AG04450 (cell line): Measurements from ENCODE around the gene TMEM200A. TPM values are rescaled to one million over a fixed set of nuclear protein-coding genes. Genes with fewer than 3 reads are reported as not detected.

Source experiments
- CTCF ChIA-PET: fragments of 300-600, 350-600 bp; formaldehyde crosslinking; extraction: SDS; loops from one replicate; lab custom pipeline; 2022; ENCODE audit warnings: antibody characterized with exemption, inconsistent platforms; lab: Charles Lee
- POLR2A ChIA-PET: fragments of 350-600 bp; formaldehyde crosslinking; extraction: SDS; loops from one replicate; lab custom pipeline; 2021; ENCODE audit warnings: antibody characterized with exemption, inconsistent platforms; lab: Yijun Ruan, JAX
- DNase-seq: peaks from one replicate; pipeline ENCODE4 v3.0.0-alpha.2; 2011; ENCODE audit warnings: low read depth, low spot score
- H3K27ac ChIP-seq: one replicate; pipeline ENCODE4 v1.5.1; 2012; ENCODE audit warnings: low read depth, low read length, control low read depth
- H3K27me3 ChIP-seq: one replicate; pipeline ENCODE4 v1.6.0; 2012; ENCODE audit warnings: low read length; ENCODE audit not compliant: control insufficient read depth, insufficient read depth
- H3K4me3 ChIP-seq: 2 replicates; pipeline ENCODE4 v1.5.1; 2011; ENCODE audit warnings: mild to moderate bottlenecking, low read depth, low read length, control low read depth
- H3K9me3 ChIP-seq: 2 replicates; pipeline ENCODE4 v1.5.1; 2012; ENCODE audit warnings: low read length; ENCODE audit not compliant: control insufficient read depth, insufficient read depth
- polyA plus RNA-seq: library from polyadenylated mRNA; depleted of rRNA; stranded (reverse); fragments of >200 nt; gene quantifications from 2 replicates; pipeline ENCODE4 v1.2.3, GENCODE V29; 2011
- TF ChIP-seq, protein P1 (sequence below): IDR thresholded peaks from 2 replicates; pipeline ENCODE4 v1.5.1; 2011; ENCODE audit warnings: low read depth, low read length, control low read depth, inconsistent platforms

The TMEM200A gene
- polyA plus RNA-seq, 1 experiment, result 34.5 TPM

DNA sequence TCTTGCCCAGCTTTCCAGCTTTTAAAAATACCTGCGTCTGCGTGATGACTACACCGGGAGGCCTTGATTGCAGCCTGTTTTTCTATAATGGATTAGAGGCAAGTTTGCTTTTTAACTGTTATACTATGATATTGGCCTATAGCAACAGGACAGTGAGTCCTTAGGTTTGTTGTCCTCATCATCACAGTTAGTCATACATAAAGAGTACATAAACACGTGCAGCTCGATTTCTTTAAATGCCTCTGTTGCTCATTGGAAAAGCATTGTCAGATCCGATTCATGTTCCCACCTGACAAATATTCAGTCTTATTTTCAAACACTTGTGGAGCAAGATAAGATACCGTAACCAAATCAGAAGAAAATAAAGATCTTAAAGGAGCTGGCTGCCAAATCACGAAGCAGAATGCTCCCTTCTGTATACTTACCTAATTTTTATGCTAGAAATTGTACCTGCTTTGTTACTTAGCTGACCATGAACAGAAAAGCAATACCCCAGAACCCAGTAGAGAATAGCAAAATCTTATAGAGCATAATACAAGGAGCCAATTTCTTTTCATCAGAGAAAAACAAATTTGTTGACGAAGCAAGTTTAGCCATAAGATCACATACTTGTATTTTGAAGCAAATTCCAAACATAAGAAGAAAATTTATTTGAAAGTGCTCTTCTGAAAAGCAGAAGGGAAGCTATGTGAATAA, 100.4 kb downstream of the TMEM200A start:
- ChIA-PET POLR2A (no interaction called here), CTCF (interaction anchor here (0.9 to 1.2 kb wide), 2 partner anchors 9 to 232 kb away, joined by 3 to 4 read pairs; no protein-coding TSS in a partner anchor)

DNA sequence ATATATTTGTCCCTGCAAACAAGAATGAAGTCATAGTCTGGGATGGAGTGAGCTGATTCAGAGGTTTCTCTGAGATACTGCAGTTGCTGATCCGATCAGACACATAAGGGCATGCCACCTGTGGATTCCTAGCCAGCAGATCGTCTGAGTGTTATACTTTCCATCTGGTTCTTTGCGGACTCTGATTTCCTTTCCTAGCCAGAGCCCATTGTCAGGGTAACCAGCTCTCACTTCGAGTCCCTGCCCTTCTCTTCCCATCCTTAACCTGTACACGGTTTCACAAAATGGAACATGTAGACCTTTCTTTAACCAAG, 100.9 kb downstream of the TMEM200A start:
- H3K27ac ChIP-seq, result no peak overlapping the region
- TF ChIP-seq, protein P1, sequence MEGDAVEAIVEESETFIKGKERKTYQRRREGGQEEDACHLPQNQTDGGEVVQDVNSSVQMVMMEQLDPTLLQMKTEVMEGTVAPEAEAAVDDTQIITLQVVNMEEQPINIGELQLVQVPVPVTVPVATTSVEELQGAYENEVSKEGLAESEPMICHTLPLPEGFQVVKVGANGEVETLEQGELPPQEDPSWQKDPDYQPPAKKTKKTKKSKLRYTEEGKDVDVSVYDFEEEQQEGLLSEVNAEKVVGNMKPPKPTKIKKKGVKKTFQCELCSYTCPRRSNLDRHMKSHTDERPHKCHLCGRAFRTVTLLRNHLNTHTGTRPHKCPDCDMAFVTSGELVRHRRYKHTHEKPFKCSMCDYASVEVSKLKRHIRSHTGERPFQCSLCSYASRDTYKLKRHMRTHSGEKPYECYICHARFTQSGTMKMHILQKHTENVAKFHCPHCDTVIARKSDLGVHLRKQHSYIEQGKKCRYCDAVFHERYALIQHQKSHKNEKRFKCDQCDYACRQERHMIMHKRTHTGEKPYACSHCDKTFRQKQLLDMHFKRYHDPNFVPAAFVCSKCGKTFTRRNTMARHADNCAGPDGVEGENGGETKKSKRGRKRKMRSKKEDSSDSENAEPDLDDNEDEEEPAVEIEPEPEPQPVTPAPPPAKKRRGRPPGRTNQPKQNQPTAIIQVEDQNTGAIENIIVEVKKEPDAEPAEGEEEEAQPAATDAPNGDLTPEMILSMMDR, result no peak
- no peak overlapping the region for H3K4me3 ChIP-seq
- DNase-seq, result no peak
- ChIA-PET CTCF (interaction anchor here (0.9 to 1.2 kb wide), 2 partner anchors 9 to 232 kb away, joined by 3 to 4 read pairs; no protein-coding TSS in a partner anchor), POLR2A (no interaction called here)
- H3K27me3 ChIP-seq, result no peaks in the 10 kb centered on the region
- no peaks in the 10 kb centered on the region for H3K9me3 ChIP-seq

More for the DNA sequence above, 100.4 kb downstream of the TMEM200A start:
- Histone ChIP-seq H3K9me3 (no peaks in the 10 kb centered on the region), H3K27me3 (no peaks in the 10 kb centered on the region), H3K27ac (no peak overlapping the region), H3K4me3 (no peak overlapping the region)
- DNase-seq, result no peak
- TF ChIP-seq, protein P1, result no peak

DNA sequence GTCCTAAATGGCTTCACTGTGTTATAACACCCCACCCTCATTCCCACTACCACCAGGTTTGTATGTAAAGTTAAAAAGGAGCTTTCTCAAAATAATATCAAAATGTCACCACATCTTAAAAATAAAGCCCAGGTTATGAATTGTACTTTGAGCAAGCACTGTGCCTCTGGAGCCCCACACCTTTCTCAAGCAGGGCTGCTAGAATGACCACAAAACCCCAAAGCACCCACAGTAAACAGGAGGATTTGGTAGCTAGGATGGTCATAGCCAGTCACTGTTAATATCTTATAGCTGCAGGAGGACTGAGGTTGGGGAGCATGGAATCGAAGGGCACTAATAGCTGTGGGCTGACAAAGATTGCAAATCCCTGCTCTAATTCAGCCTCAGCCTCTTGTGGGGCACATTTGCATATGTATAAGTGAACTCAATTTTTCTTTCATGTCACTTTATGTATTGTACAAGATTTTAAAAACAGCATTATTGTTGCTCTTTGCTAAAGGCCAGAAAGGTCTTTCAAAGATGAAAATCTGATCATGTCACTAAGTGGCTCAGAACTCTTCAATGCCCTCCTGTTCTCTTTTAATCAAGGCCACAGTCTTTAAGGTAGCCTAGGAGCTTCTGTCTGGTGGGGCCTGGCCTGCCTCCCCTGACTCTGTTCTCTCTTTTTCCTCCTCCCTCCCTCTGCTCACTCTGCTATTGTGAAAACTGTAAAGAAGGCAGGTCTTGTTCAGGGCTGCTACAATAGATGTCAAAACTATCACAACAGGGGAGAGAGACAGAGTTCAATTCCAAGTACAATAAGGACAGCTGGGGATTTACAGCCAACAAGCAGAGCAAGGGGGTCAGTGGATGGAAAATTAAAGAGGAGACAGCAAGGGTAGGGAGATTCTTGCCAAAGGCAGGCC, 101.6 kb downstream of the TMEM200A start:
- Histone ChIP-seq H3K4me3 (no peak overlapping the region), H3K9me3 (no peaks in the 10 kb centered on the region), H3K27me3 (no peaks in the 10 kb centered on the region), H3K27ac (no peak overlapping the region)
- CTCF ChIA-PET, result interaction anchor here (1.2 kb wide), 1 partner anchor 10 kb away, joined by 3 read pairs; no protein-coding TSS in a partner anchor
- no peak for DNase-seq
- TF ChIP-seq, protein P1, result no peak
- POLR2A ChIA-PET, result no interaction called here

DNA sequence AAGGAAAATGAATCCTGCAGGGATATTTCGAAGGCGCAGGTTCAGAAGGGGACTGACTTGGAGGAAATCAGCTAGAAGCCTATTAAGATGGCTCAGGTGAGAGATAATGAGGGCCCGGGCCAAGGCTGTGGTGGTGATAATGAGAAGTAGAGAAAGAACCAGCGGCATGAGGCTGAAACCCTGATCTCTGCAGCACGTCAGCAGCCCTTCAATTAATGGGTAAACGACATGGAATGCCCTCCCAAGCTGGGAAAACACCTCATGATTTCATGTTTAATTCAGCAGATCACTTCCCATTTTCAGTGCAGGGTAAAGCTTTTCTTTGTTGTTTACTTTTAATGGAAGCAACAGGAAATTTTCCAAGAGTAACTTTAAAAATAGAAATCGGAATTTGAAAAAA, 104.9 kb downstream of the TMEM200A start:
- TF ChIP-seq, protein P1, result no peak
- Histone ChIP-seq H3K27me3 (no peaks in the 10 kb centered on the region), H3K4me3 (no peak overlapping the region), H3K27ac (no peak overlapping the region), H3K9me3 (peaks cover 8% of the 10 kb centered on the region)
- no peak for DNase-seq
- CTCF ChIA-PET, result no interaction called here
- POLR2A ChIA-PET, result no interaction called here

DNA sequence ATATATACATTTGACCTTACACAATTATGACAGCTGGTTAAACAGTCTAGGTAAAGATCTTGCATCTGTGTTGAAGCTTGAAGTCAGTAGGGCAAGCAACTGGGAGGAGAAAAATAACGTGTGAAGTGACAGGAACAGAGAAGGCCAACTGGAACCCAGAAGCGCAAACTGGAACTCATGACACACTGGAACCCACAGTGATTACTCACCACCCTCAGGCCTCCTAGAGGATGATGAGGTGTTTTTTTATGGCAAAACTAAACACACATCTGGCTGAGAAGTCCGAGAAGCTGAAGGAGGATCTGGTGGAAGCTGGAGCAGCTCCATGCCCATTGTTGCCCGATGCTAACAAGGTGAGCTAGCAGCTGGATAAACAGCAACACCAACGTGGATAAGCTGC, 108.1 kb downstream of the TMEM200A start:
- ChIA-PET POLR2A (interaction anchor here (0.6 kb wide), 1 partner anchor 149 kb away, joined by 3 read pairs; no protein-coding TSS in a partner anchor), CTCF (no interaction called here)
- Histone ChIP-seq H3K27me3 (no peaks in the 10 kb centered on the region), H3K27ac (no peak overlapping the region), H3K9me3 (peaks cover 9% of the 10 kb centered on the region), H3K4me3 (no peak overlapping the region)
- TF ChIP-seq, protein P1, result no peak
- DNase-seq, result no peak
